Stomach smooth muscle (tissue), 2 donors: Measurements from ENCODE around the gene NIPSNAP3A.

Experiments
- H3K27ac ChIP-seq: one replicate; pipeline ENCODE4 v1.7.0; 2013; ENCODE audit warnings: mild to moderate bottlenecking, low read length, inconsistent platforms
- H3K27me3 ChIP-seq, 2 donors: one replicate each; pipeline ENCODE4 v1.7.0; 2013; ENCODE audit warnings: low read length in 2 of 2; ENCODE audit not compliant: insufficient read depth in 2 of 2, control insufficient read depth in 1 of 2
- H3K36me3 ChIP-seq, 2 donors: one replicate each; pipeline ENCODE4 v1.7.0; 2013; ENCODE audit warnings: low read length in 2 of 2; ENCODE audit not compliant: control insufficient read depth in 2 of 2, insufficient read depth in 2 of 2
- H3K4me1 ChIP-seq: one replicate; pipeline ENCODE4 v1.7.0; 2013; ENCODE audit warnings: low read length; ENCODE audit not compliant: control insufficient read depth, insufficient read depth
- H3K4me3 ChIP-seq, 2 donors: one replicate each; pipeline ENCODE4 v1.7.0; 2013; ENCODE audit warnings: low read length in 2 of 2
- H3K9ac ChIP-seq, 2 donors: one replicate each; pipeline ENCODE4 v1.7.0; 2013; ENCODE audit warnings: low read length in 2 of 2, mild to moderate bottlenecking in 1 of 2
- H3K9me3 ChIP-seq, 2 donors: one replicate each; pipeline ENCODE4 v1.7.0; 2013; ENCODE audit warnings: low read length in 2 of 2; ENCODE audit not compliant: control insufficient read depth in 2 of 2
- donor health status: healthy.
- donor health status: Pancreatic carcinoma.

Gene NIPSNAP3A

GRCh38 chr9:104787306-104788015 is 40.0 kb downstream of the NIPSNAP3A start:
- Histone ChIP-seq H3K36me3 (peaks cover 63% of the 10 kb centered on the region in 2 donors), H3K9me3 (no peaks in the 10 kb centered on the region), H3K9ac (no peak overlapping the region), H3K27me3 (no peaks in the 10 kb centered on the region), H3K4me1 (no peaks in the 10 kb centered on the region), H3K27ac (no peak overlapping the region), H3K4me3 (no peak overlapping the region)

DNA sequence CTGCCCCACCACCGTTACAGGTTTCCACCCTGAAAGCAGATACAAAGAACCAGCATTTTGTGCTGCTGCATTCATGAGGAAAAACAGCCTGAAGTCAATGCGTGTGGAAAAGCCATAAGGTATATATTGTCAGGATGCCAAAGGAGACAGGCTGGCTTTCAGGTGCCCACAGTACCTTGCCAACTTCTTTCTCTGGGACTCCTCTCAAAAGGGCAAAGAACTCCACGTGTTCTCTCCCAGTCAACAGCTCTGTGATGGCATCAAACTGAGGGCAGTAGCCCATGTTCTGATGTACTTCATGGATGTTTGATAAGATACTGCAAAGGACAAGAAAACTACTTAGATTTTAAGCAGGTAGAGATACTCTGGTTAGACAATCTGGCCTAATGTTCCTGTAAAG is 40.8 kb downstream of the NIPSNAP3A start:
- Histone ChIP-seq H3K9me3 (no peaks in the 10 kb centered on the region), H3K4me3 (no peak overlapping the region), H3K27me3 (no peaks in the 10 kb centered on the region), H3K4me1 (no peaks in the 10 kb centered on the region), H3K36me3 (peaks cover 64 to 70% of the 10 kb centered on the region in 2 donors), H3K27ac (no peak overlapping the region), H3K9ac (no peak overlapping the region)

GRCh38 chr9:104794070-104794469 is 46.6 kb downstream of the NIPSNAP3A start:
- no peaks in the 10 kb centered on the region for H3K4me1 ChIP-seq
- H3K9ac ChIP-seq, result no peak overlapping the region
- peaks cover 73% of the 10 kb centered on the region in 2 donors for H3K36me3 ChIP-seq
- no peaks in the 10 kb centered on the region for H3K9me3 ChIP-seq
- no peaks in the 10 kb centered on the region for H3K27me3 ChIP-seq
- no peak overlapping the region for H3K27ac ChIP-seq
- no peak overlapping the region for H3K4me3 ChIP-seq

DNA sequence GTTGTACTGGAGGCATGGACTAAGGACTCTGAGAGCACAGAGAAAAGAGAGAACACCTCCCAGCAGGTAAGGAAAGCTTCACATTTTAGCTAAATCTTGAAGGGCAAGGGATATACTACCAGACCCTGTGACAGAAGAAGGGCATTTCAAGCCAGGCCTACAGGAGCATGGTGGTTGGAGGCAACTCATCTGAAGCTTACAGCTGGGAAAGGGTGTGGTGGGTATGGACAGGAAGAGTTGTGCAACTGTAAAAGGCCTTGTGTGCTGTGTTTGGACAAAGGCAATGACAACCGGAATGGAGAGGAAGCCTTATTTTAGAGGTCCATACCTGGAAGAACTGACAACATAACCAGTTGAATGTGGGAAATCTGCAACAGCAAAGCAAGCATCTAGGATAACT is 47.6 kb downstream of the NIPSNAP3A start:
- H3K9ac ChIP-seq, result no peak overlapping the region
- H3K4me3 ChIP-seq, result no peak overlapping the region
- no peaks in the 10 kb centered on the region for H3K4me1 ChIP-seq
- H3K27ac ChIP-seq, result no peak overlapping the region
- H3K36me3 ChIP-seq, result peaks cover 73 to 74% of the 10 kb centered on the region in 2 donors
- H3K9me3 ChIP-seq, result no peaks in the 10 kb centered on the region
- H3K27me3 ChIP-seq, result no peaks in the 10 kb centered on the region

DNA sequence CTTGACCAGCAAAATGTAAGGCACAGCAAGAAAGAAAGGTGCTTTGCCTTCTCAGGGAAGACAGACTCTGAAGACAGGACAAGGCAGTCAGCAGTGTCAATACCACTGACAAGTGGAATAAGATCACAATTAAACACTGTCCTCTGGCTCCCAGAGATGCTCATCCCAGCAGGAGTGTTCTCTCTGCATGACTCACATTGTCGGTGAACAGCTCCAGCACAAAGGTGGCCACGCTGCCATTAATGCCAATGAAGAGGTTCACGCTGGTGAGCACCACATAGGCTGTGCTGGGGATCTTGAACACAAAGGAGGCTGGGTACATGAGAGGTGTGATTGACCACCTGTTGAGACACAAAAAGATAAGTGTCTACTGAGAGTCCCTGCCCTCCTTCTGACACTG is 48.4 kb downstream of the NIPSNAP3A start:
- Histone ChIP-seq H3K4me3 (no peak overlapping the region), H3K27ac (no peak overlapping the region), H3K27me3 (no peaks in the 10 kb centered on the region), H3K4me1 (no peaks in the 10 kb centered on the region), H3K36me3 (peaks cover 75 to 80% of the 10 kb centered on the region in 2 donors), H3K9me3 (no peaks in the 10 kb centered on the region), H3K9ac (no peak overlapping the region)

- no peaks in the 10 kb centered on the region for H3K27me3 ChIP-seq
- no peaks in the 10 kb centered on the region for H3K9me3 ChIP-seq
- no peak overlapping the region for H3K27ac ChIP-seq
- no peak overlapping the region for H3K9ac ChIP-seq
- H3K36me3 ChIP-seq, result peaks cover 80 to 83% of the 10 kb centered on the region in 2 donors
- no peaks in the 10 kb centered on the region for H3K4me1 ChIP-seq
- no peak overlapping the region for H3K4me3 ChIP-seq
Measured at GRCh38 chr9:104798209-104798995, 50.9 kb downstream of the NIPSNAP3A start.

DNA sequence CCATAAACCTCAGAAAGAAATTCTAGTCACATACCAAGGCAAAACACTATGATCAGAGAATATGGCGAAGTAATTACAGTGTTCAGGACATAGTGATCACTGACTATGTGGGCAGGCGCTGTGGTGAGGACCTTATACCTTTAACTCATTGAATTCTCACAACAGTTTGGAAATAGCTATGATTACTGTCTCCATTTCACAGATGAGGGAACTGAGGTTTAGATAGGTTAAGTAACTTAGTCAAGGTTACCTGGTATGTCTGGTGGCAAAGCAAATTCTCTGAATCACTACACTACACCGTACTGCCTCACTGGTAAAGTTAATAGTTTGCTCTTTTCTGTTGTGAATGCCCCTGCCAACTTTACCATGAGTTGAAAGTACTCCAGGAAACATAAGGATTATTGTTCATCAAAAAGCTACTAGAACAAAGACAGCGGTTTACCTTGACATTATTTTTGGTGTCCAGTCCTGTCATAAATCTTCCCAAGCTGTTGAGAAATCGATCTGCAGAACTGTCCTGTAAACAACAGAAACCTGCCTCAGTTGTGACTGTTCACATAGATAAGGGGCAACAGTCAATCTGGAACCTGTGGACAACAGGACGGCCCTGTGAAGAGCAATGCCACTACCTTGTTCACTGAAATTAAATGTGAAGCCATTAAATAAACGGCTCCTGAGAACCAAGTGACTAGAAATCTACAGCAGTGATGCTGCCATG is 52.7 kb downstream of the NIPSNAP3A start:
- H3K27me3 ChIP-seq, result no peaks in the 10 kb centered on the region
- no peaks in the 10 kb centered on the region for H3K9me3 ChIP-seq
- no peak overlapping the region for H3K4me3 ChIP-seq
- H3K4me1 ChIP-seq, result no peaks in the 10 kb centered on the region
- H3K27ac ChIP-seq, result no peak overlapping the region
- H3K9ac ChIP-seq, result no peak overlapping the region
- peaks cover 82% of the 10 kb centered on the region in 2 donors for H3K36me3 ChIP-seq

- Histone ChIP-seq H3K4me3 (no peak overlapping the region), H3K4me1 (no peaks in the 10 kb centered on the region), H3K27ac (no peak overlapping the region), H3K9ac (no peak overlapping the region), H3K9me3 (no peaks in the 10 kb centered on the region), H3K36me3 (peaks cover 82% of the 10 kb centered on the region in 2 donors), H3K27me3 (no peaks in the 10 kb centered on the region)
Measured at GRCh38 chr9:104802110-104802509, 54.6 kb downstream of the NIPSNAP3A start.

DNA sequence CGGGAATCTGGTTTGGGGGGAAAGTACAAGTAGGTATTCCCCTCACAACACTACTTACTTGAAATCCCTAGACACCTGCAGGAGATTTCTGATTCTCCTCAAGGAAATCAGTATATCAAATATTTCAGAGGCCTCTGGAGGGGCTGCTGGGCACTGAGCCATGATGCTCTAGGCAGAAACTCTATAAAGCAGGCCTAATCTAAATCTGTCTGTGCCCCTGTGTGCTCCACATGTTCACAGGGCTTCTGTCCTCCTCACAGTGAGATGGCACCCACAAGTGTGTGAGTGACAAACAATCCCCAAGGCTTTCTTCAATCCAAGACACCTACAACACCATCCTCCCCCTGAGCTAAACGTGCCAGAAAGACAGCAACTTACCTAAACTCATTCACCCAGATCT is 55.4 kb downstream of the NIPSNAP3A start:
- Histone ChIP-seq H3K27me3 (no peaks in the 10 kb centered on the region), H3K9ac (no peak overlapping the region), H3K36me3 (peaks cover 77% of the 10 kb centered on the region in 2 donors), H3K4me1 (no peaks in the 10 kb centered on the region), H3K9me3 (no peaks in the 10 kb centered on the region), H3K27ac (no peak overlapping the region), H3K4me3 (no peak overlapping the region)

DNA sequence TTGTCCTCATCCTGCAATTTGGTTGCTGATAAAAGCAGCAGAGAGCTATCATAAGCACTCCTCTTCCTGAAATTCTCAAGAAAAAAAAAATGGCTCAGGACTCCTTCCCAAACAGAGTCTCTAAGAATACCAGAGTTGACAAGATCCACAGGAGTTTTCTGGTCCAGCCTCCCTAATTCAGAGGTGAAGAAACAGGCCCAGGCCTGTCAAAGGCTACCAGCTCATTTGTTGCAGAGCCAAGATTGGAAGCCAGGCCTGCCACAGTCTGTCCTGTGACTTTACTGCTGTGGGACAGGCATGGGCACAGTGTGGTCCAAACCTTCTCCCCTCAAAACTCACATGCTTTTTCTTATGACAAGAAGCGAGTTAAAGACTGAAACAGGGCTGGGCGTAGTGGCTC is 58.0 kb downstream of the NIPSNAP3A start:
- Histone ChIP-seq H3K9ac (no peak overlapping the region), H3K4me3 (no peak overlapping the region), H3K27ac (no peak overlapping the region), H3K9me3 (no peaks in the 10 kb centered on the region), H3K36me3 (peaks cover 68 to 71% of the 10 kb centered on the region in 2 donors), H3K4me1 (peaks cover 6% of the 10 kb centered on the region), H3K27me3 (no peaks in the 10 kb centered on the region)
